ENCODE results near the gene GNAQ.
"Not testable (repeated sequence)": the region's sequence is repeated elsewhere in the genome, so short reads cannot be mapped to it uniquely, and the experiment has no call there.

Gene GNAQ

DNA sequence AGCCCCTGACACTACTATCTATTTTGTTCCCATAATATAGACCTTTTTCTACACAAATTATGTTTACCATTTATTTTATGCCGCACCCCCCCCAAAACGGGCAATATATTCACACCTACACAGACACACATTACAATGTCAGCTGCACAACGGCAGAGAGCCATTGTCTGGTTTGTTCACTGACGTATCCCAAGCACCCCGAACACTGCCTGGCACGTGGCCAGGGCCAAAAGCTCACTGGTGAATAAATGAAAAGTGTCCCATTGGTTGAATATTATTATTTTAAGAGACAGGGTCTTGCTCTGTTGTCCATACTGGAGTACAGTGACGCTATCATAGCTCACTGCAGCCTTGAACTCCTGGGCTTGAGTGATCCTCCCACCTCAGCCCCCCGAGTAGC, 150.5 kb downstream of the GNAQ start:
- no peak for DNase-seq (ENCODE audit: low read depth in 1 of 2, low spot score in 1 of 2)

GRCh38 chr9:77879437-77879943, 152.1 kb downstream of the GNAQ start:
- DNase-seq (ENCODE audit: low read depth in 1 of 2, low spot score in 1 of 2): no peak

- DNase-seq (ENCODE audit: low read depth in 1 of 2, low spot score in 1 of 2): not testable (repeated sequence)
Observed at GRCh38 chr9:77878793-77879192, 152.8 kb downstream of the GNAQ start.

DNA sequence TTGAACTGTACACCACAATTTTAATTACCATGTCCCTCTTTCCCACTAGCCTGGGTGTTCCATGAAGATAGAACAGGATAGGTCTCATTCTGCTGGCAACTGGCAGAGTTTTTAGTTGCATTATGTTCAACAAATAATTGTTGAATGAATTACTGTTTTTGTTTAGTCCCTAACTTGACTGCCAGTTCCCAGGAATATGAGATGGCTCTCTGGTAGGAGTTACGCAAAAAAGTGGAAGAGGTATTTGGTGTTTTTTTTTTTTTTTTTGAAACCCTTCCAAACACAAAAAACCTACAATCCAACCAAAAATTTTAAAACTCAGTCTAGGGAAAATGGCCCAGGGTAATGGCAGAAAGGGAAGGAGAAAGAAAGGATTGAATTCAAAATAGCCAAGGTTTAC, 153.6 kb downstream of the GNAQ start:
- no peak for DNase-seq (ENCODE audit: low read depth in 1 of 2, low spot score in 1 of 2)

DNA sequence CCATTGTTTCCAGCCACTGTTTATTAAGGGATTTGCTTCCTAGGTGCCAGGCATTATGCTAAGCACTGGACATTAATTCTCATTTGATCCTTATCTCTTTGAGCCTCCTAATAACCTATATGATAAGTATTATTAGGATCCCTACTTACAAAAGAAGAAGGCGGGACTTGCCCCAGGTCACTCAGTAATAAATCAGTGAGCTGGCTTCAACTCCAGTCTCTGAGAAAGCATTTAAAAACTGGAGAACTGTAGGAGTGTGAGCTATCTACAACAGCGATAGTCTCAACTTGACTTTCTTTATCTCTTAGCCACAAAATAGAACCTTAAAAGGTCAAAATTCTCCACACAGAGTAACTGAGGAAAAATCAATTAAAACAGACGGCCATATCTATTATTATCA, 155.0 kb downstream of the GNAQ start:
- DNase-seq (ENCODE audit: low read depth in 1 of 2, low spot score in 1 of 2): no peak

- DNase-seq (ENCODE audit: low read depth in 1 of 2, low spot score in 1 of 2): no peak
Observed at GRCh38 chr9:77876091-77876490, 155.5 kb downstream of the GNAQ start.

DNA sequence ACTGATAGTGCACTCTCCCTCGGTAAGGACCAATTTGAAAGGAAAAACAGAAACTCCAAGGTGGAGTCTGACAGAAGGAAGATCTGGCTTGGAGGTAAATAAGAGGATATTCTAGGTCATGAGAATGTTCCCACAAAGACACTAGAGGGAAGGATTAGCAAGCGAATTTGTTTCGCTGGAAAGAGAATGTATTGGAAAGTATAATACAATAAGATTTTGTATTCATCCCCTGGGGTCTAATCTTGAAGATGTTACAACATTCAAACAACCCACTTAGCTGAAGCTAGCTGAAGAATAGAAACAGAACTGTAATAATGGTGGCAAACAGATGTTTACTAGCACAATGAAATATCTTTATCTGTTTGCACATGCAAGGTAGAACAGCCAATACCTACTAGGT, 158.7 kb downstream of the GNAQ start:
- no peak for DNase-seq (ENCODE audit: low read depth in 1 of 2, low spot score in 1 of 2)

- DNase-seq (ENCODE audit: low read depth in 1 of 2, low spot score in 1 of 2): no peak
Observed at GRCh38 chr9:77872177-77872576, 159.4 kb downstream of the GNAQ start.

GRCh38 chr9:77871483-77871882, 160.1 kb downstream of the GNAQ start:
- no peak for DNase-seq (ENCODE audit: low read depth in 1 of 2, low spot score in 1 of 2)

DNA sequence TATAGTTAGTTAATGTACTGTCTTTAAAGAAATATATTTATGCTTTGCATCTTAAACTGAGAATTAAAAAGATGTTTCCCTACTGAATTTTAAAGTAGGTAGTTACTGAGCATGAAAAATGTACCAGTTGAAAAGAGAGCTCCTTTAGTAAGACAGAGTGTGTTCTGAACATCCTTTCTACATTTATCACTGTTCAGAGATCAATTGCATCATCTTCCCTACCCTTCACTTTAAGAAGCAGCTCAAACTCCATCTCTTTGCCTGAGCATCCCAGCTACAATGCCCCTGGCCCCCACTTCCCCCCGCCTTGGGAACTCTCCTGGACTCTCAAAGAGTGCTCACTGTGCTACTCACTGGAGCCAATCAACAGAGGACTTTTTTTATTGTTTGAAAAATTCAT, 164.7 kb downstream of the GNAQ start:
- no peak for DNase-seq (ENCODE audit: low read depth in 1 of 2, low spot score in 1 of 2)

DNA sequence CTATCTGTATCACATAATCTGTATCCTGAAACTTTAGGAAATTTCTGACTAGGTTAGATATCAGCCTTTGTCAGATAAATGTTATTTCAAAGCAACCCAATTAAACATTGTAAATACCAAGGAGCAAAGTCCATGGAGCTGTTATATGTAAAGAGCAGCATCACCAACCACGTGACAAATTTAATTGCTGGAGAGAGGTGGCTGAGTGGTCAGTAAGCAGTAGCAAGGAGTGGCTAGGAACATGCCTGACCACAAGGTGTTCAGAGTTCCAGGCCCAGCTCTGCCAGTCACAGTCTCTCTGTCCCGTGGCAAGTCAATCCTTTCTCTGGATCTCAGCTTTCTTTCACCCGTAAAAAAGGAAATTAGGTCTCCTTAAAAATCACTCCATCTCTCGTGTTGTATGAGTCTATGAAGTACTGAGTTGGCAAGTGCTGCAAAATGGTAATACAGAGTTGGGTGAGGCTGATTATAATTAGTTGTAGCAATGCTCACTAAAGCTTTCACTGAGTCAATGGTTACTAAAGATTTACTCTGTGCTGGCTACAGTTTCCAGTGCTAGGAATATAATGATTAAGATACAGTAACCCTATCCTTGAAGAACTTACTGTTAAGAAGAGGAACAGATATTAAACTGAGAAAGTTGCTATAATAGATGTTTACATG, 166.1 kb downstream of the GNAQ start:
- DNase-seq (ENCODE audit: low read depth in 1 of 2, low spot score in 1 of 2): no peak

DNA sequence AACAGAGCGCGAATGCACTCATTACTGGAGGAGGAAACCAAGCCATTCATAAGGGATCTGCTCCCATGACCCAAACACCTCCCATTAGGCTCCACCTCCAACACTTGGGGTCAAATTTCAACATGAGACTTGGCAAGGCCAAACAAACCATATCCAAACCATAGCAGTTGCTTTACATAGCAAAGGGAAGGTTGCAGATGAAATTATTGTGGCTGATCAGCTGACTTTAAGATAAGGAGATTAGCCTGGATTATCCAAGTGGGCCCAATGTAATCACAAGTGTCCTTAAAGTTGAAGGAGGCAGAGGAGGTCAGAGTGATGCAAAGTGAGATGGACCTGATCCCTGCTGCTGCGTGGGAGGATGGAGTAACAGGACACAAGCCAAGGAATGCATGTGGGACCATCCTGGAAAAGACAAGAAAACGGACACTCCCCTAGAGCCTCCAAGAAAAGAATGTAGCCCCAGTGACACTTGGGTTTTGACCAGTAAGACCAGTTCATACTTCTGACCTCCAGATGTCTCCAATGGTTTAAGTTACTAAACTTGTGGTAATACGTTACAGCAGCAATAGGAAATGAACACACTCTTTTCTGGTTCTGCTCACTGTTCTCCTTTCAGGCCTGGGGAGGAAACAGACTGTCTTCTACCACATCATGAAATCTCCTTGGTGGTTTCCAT, 167.3 kb downstream of the GNAQ start:
- DNase-seq (ENCODE audit: low read depth in 1 of 2, low spot score in 1 of 2): no peak

DNA sequence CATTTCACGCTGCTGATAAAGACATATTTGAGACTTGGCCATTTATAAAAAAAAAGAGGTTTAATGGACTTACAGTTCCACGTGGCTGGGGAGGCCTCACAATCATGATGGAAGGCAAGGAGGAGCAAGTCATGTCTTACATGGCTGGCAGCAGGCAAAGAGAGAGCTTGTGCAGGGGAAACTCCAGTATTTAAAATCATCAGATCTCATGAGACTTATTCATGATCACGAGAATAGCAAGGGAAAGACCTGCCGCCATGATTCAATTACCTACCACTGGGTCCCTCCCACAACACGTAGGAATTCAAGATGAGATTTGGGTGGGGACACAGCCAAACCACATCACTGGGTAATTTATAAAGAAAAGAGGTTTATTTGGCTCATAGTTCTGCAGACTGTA, 168.0 kb downstream of the GNAQ start:
- DNase-seq (ENCODE audit: low read depth in 1 of 2, low spot score in 1 of 2): not testable (repeated sequence)

DNA sequence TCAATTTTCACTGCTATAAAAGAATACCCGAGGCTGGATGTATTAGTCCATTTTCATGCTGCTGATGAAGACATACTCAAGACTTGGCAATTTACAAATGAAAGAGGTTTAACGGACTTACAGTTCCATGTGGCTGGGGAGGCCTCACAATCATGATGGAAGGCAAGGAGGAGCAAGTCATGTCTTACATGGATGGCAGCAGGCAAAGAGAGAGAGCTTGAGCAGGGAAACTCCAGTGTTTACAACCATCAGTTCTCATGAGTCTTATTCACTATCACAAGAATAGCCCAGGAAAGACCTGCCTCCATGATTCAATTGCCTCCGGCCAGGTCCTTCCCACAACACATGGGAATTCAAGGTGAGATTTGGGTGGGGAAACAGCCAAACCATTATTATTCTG, 170.7 kb downstream of the GNAQ start:
- DNase-seq (ENCODE audit: low read depth in 1 of 2, low spot score in 1 of 2): not testable (repeated sequence)

GRCh38 chr9:77857513-77858259, 173.9 kb downstream of the GNAQ start:
- no peak for DNase-seq (ENCODE audit: low read depth in 1 of 2, low spot score in 1 of 2)

DNA sequence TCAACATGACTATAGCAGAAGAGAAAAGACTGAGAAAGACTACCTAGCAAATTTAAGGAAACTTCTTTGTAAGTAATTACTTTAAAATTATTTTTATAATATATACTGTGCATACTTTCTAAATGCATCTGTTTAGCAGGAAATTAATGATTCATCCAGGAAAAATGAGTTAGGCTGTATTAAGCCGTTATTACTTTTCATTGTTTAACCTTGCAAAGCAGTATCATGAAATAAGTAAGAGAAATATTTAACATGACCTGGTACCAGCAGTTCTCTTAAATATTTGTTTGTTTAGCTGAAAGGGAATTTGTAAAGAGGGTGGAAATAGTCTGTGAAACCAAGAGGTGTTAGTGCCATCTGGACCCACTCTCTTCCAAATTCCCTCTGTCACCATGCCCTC, 175.0 kb downstream of the GNAQ start:
- DNase-seq (ENCODE audit: low read depth in 1 of 2, low spot score in 1 of 2): no peak

- no peak for DNase-seq (ENCODE audit: low read depth in 1 of 2, low spot score in 1 of 2)
Observed at GRCh38 chr9:77854916-77855311, 176.7 kb downstream of the GNAQ start.

GRCh38 chr9:77854258-77854915, 177.2 kb downstream of the GNAQ start:
- no peak for DNase-seq (ENCODE audit: low read depth in 1 of 2, low spot score in 1 of 2)

GRCh38 chr9:77853716-77854115, 177.9 kb downstream of the GNAQ start:
- no peak for DNase-seq (ENCODE audit: low read depth in 1 of 2, low spot score in 1 of 2)

GRCh38 chr9:77851882-77852595, 179.6 kb downstream of the GNAQ start:
- no peak for DNase-seq (ENCODE audit: low read depth in 1 of 2, low spot score in 1 of 2)

GRCh38 chr9:77848897-77849296, 182.7 kb downstream of the GNAQ start:
- no peak for DNase-seq (ENCODE audit: low read depth in 1 of 2, low spot score in 1 of 2)
